SH-SY5Y (cell line): ENCODE data around the gene NR1D2.

Experiments used
- GATA2 ChIP-seq: IDR thresholded peaks from 2 replicates; pipeline ENCODE4 v1.6.1; 2011; ENCODE audit warnings: mild to moderate bottlenecking, low read depth, low read length
- GATA3 ChIP-seq: IDR thresholded peaks from 2 replicates; pipeline ENCODE4 v1.6.1; 2011; ENCODE audit warnings: low read depth, mild to moderate bottlenecking, low read length, moderate library complexity

DNA sequence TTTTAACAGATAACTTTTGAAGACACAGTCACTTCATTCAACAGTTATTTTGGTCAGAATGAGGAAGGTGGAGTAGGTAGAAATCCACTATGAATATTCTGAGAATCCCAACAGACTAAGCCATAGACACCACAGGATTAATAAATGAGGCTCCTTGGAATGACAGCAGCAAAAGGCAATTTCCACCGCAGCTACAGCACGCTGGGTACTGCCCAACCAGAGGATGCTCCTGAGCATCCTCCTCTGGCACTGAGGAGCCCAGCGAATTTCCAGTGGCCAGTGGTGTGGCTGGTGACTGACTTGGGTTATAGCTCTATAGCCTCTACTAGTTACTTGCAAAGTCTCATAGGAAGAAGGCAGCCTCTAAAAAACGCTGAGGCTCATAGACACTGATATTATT is 3.6 kb upstream of the NR1D2 start:
- TF ChIP-seq GATA2 (no peak), GATA3 (no peak)
